Amniotic epithelial cell (primary cell): ENCODE measurements around the gene PDRG1.
"Not testable (repeated sequence)": the region's sequence is repeated elsewhere in the genome, so short reads cannot be mapped to it uniquely, and the experiment has no call there.

Source experiments
- DNase-seq: peaks from one replicate; pipeline ENCODE4 v3.0.0-alpha.2; 2010; ENCODE audit warnings: low read depth

The PDRG1 gene

DNA sequence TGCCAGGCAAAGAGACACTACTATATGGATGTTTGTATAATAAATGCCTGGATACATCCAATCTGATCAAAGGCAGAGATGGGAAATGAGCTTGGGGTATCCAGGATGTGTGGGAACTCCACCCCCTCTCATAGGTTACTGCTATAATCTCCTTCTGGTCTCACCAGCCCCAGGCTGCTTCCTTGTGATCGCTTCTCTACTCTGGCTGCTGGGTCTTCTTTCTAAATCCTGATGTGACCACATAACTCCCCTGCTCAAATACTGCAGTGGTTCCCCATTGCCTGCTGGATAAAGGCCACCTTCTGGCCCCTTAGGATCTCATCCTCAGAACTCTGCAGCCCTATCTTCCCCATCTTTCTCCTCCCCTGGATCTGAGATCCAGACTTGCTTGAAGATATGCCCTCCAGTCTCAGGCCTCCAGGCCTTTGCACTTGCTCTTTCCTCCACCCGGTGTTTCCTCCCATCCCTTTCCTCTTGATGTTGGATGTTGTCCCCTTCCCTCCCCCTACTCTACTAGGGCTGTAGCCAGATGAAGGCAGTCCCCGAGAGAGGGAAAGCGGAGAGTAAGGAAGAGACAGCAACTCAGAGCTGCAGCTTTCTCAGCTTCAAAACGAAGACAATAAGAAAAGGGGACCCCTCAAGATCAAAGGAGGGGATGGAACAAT lies 15.3 kb upstream of the PDRG1 start:
- no peak for DNase-seq

DNA sequence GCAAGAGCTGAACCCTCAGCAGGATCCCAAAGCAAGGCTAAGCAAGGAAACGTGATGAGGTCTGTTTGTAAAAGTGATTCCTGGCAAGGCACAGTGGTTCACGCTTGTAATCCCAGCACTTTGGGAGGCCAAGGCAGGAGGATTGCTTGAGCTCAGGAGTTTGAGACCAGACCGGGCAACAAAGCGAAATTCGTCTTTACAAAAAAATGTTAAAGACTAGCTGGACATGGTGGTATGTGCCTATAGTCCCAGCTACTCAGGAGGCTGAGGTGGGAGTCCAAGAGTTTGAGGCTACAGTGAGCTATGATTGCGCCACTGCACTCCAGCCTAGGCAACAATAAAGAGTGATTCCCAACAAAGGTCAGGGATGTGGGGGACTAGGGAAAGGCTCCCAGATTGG lies 12.0 kb upstream of the PDRG1 start:
- no peak for DNase-seq

- DNase-seq = no peak
Measured at GRCh38 chr20:31962761-31963160, 10.9 kb upstream of the PDRG1 start.

- DNase-seq = no peak
Measured at GRCh38 chr20:31956556-31957526, 5.0 kb upstream of the PDRG1 start.

GRCh38 chr20:31954500-31954899 lies 2.7 kb upstream of the PDRG1 start:
- no peak for DNase-seq

DNA sequence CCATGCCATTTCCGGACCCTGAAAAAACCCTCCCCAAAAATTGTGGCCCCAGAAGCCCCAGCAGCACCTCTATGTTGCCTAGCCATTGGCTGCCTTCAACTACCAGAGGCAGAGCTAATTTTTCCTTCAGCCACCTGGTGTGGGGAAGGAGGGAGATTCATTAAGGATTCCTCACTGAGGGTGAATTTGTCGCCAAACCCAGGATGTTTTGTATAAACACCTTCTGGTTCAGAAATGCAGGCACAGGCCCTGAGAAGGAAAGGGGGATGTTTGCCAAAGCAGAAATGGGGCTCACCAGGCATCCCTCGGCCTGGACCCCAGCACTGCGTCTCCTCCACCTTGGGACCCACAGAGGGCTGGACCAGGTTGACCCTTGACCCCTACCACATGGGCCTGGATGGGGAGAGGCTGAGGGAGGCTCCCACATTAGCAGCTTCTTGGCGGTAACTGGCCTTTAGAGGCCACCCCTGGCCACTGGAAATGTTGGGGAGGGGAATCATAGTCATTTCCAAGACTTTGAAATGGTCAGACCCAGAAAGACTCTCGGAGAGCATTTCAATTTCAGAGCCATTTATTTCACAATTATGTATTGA lies 1.8 kb upstream of the PDRG1 start:
- no peak for DNase-seq

- DNase-seq = no peak
Measured at GRCh38 chr20:31951203-31951529, 680 bp downstream of the PDRG1 start.

GRCh38 chr20:31949877-31950646 lies 1.8 kb downstream of the PDRG1 start:
- no peak for DNase-seq

DNA sequence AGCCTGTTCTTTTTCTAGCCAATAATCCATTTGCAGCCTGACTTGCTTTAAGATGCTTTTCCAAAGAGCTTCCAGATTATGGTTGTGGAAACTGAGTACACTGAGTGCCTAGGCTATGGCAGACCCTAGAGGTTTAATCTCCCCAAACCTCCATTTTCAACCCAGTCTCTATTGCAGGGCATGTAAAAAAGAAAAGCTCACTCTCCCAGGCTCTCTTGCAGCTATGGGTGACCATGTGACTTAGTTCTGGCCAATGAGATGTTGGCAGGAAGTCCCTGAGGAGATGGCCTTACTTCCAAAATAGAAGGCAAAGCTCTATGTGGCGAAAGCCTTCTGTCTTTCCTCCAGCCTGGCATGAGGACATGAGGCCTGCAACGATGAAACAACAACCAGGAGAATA lies 3.8 kb downstream of the PDRG1 start:
- peak; percentile 7 for DNase-seq

DNA sequence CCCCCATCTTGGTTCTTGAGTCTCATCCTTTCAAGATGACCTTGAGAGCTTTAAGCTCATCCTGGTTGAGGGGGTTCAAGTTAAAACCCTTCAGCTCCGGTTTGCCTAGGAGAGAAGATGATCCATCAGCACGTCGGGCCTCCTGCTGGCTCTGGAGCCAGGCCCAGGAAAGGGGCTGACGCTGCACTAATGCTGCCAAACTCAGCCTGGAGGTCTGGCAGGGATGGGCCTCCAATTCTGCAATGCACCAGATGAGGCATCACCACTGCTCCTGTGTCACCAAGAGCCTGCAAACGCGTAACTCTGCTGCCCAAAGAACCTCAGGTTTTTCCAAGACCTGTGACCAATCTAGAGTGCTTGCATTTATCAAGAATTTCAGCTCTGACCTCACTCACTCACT lies 6.1 kb downstream of the PDRG1 start:
- DNase-seq = no peak

DNA sequence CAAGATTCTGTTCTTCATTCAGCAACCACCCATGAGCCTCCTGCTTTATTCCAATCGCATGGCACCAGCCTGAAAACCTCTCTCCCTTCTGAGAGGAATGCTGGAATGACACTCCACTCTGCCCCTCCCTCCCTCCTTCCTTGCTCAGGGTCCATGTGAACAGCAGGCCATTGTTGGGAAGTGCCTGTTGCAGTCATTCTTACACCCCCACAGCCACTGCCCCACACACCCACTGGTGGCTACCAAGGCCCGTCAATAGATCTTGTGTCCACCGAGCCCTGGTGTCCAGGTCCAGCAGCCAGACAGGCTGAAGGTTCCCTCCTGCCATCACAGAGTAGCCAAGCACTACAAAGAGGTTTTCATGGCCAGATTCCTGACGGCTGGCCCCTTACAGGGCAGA lies 6.5 kb downstream of the PDRG1 start:
- DNase-seq = no peak

GRCh38 chr20:31943052-31943471 lies 8.8 kb downstream of the PDRG1 start:
- DNase-seq = no peak

- DNase-seq = no peak
Measured at GRCh38 chr20:31939661-31940060, 12.2 kb downstream of the PDRG1 start.

DNA sequence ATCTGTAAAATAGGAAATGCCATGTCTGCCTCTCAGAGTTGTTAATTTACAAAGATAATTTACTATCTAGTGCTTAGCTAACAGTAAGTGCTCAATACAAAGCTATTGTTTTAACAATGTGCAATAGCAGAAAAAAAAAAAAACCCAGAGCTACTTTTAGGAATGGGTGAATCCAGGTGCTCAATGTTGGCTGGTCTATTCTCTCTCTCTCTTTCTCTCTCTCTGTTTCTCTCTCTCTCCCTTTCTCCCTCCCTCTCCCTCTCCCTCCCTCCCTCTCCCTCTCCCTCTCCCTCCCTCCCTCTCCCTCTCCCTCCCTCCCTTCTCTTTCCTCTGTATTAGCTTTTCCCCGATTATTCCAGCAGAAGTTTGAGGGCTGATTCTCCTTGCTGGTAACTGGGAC lies 14.0 kb downstream of the PDRG1 start:
- DNase-seq = no peak

- no peak for DNase-seq
Measured at GRCh38 chr20:31936420-31936819, 15.4 kb downstream of the PDRG1 start.

GRCh38 chr20:31934968-31935764 lies 16.7 kb downstream of the PDRG1 start:
- DNase-seq = no peak

DNA sequence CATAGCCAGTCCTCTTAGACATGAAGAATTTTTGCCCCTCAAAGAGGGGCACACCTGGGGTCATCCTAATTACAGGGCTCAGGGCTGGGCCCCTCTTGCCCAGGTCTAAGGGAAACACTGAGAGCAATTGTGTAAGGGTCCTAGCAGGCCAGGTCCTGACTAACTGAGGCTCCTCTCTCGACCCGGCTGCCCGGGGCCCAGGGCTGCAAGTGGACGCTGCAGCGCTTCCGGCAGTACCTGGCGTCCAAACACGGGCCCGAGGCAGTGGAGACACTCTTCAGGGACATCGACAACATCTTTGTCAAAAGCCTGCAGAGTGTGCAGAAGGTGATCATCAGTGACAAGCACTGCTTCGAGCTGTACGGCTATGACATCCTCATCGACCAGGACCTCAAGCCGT lies 17.4 kb downstream of the PDRG1 start:
- no peak for DNase-seq

DNA sequence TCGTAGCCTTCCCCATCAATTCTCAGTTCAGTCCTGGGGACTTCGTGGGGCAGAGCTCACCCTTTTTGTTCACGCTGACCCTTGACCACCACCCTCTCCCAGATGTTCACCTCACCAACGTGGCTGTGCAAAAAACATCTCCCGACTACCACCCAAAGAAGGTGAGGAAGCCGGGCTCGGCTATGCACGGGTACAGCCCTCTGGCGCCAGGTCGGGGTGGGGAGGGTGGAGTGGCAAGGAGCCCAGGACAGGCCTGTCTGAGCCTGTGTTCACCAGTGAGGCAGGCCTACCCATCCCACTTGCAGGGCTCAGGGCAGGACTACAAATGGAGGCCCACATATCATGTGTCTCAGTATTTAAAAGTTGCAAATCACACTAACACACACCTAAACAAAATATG lies 18.1 kb downstream of the PDRG1 start:
- DNase-seq = no peak

GRCh38 chr20:31930779-31931178 lies 21.1 kb downstream of the PDRG1 start:
- DNase-seq = no peak

DNA sequence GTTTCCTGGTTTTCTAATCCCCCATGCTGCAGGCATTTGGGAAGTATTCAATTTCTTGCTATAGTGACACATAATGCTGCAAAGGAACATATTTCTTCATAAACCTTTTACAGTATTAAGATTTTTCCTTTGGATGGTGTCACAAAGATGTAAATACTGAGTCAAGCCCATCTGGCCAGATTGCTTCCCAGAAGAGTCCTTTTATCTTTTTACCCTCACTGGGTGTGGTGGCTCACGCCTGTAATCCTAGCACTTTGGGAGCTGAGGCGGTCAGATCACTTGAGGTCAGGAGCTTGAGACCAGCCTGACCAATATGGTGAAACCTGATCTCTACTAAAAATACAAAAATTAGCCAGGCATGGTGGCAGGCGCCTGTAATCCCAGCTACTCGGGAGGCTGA lies 22.2 kb downstream of the PDRG1 start:
- not testable (repeated sequence) for DNase-seq

DNA sequence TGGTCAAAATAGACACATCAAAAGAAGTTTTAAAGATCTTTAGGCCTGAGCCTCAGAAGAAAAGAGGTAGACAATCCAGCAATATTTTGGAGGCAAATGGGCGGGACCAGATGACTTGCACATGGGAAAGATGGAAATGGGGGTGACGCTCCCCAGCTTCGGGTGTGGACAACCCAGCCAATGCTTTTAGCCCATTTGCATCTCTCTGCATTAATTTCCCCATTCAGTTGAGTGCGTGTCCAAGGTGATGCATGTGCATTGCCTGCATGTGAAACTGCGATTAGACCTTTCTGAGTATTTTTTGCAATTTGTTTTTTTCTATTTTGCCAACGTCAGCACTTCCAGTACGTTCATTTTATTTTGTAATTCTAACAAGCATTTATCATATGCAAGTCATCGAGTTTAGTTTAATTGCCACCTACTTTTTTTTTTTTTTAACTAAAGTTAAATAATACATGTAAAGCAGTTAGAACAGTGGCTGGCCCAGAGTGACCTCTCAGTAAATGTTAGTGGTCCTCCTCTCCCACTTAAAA lies 24.2 kb downstream of the PDRG1 start:
- DNase-seq = no peak
